ENCODE results near the gene C1GALT1.

The C1GALT1 gene

DNA sequence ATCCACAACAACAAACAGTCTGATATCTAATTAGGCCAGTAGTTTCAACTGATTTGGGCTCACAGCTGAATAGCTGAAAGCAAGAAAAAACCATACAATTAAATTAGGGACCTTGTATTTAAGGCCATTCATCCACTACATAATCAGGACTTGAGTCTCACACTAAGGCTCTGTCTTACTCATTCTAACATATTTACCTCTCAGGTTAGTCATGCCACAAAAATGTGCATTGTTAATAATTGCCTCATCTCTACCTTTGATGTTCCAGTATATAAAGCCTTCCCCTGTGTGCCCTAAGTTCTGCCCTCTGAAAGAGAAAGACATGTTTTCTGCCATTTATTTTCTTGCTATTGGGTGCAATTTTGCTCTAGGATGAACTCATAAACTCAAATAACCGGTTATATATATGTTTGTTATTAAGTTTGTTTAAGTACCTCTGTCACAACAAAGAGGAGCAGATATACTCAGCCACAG lies 5.3 kb upstream of the C1GALT1 start:
- Histone ChIP-seq H3K4me1 (ENCODE audit: insufficient read depth, low read length) (peaks cover 11% of the 10 kb centered on the region), H3K79me2 (ENCODE audit: insufficient read depth, low read length) (peaks cover 11% of the 10 kb centered on the region), H3K36me3 (ENCODE audit: insufficient read depth, low read length) (0 out of 2 replicates have a peak, but pooled peaks cover 4% of the 10 kb centered on the region), H3K4me2 (ENCODE audit: insufficient read depth, low read length) (no peak overlapping the region), H4K20me1 (ENCODE audit: insufficient read depth, low read length) (no peaks in the 10 kb centered on the region), H3K9ac (ENCODE audit: low read depth, low read length) (no peak overlapping the region), H3K27me3 (ENCODE audit: insufficient read depth, low read length, poor library complexity) (no peaks in the 10 kb centered on the region), H2AFZ (ENCODE audit: low read depth, low read length) (no peak overlapping the region), H3K27ac (ENCODE audit: low read length) (no peak overlapping the region), H3K4me3 (ENCODE audit: low read depth in 1 of 2, low read length in 2 of 2) (no peak overlapping the region), H3K9me3 (ENCODE audit: insufficient read depth, low read length, severe bottlenecking) (peaks cover 11% of the 10 kb centered on the region)
- DNase-seq (no peak), ATAC-seq (ENCODE audit: insufficient read depth, low read depth) (no peak)
- TF ChIP-seq EZH2 (IDR thresholded peaks at IDR 0.05; ENCODE audit: borderline replicate concordance, low read depth, low read length, severe bottlenecking), result no peak
- TF ChIP-seq, protein P1, sequence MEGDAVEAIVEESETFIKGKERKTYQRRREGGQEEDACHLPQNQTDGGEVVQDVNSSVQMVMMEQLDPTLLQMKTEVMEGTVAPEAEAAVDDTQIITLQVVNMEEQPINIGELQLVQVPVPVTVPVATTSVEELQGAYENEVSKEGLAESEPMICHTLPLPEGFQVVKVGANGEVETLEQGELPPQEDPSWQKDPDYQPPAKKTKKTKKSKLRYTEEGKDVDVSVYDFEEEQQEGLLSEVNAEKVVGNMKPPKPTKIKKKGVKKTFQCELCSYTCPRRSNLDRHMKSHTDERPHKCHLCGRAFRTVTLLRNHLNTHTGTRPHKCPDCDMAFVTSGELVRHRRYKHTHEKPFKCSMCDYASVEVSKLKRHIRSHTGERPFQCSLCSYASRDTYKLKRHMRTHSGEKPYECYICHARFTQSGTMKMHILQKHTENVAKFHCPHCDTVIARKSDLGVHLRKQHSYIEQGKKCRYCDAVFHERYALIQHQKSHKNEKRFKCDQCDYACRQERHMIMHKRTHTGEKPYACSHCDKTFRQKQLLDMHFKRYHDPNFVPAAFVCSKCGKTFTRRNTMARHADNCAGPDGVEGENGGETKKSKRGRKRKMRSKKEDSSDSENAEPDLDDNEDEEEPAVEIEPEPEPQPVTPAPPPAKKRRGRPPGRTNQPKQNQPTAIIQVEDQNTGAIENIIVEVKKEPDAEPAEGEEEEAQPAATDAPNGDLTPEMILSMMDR (IDR thresholded peaks at IDR 0.05; ENCODE audit: borderline replicate concordance, extremely low read depth, low read length, poor library complexity, severe bottlenecking), result no peak

DNA sequence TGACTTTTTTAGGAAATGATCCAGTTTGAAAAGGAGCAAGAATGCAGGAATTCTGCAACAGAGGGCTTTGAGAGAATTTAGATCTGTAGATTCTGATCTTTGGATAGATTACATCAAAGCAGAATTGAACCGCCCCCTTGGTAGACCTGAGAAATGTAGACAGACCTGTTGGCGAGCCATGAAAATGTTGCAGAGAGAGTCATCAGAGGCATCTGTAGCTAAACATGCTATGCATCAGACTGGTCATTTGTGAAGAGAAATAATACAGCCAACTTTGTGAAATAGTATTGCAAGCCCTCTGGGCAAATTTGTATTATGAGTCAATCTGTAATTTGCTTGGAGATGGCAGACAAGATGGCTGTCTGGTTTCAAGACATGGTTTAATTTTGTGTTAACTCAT lies 4.3 kb upstream of the C1GALT1 start:
- Histone ChIP-seq H3K4me2 (ENCODE audit: insufficient read depth, low read length) (no peak overlapping the region), H4K20me1 (ENCODE audit: insufficient read depth, low read length) (no peaks in the 10 kb centered on the region), H3K36me3 (ENCODE audit: insufficient read depth, low read length) (peaks cover 1% of the 10 kb centered on the region; the same call in 1 of the 2 replicates), H3K79me2 (ENCODE audit: insufficient read depth, low read length) (peaks cover 16% of the 10 kb centered on the region), H3K4me3 (ENCODE audit: low read depth in 1 of 2, low read length in 2 of 2) (no peak overlapping the region), H3K4me1 (ENCODE audit: insufficient read depth, low read length) (peaks cover 11% of the 10 kb centered on the region), H2AFZ (ENCODE audit: low read depth, low read length) (no peak overlapping the region), H3K9me3 (ENCODE audit: insufficient read depth, low read length, severe bottlenecking) (peaks cover 1% of the 10 kb centered on the region), H3K9ac (ENCODE audit: low read depth, low read length) (no peak overlapping the region), H3K27me3 (ENCODE audit: insufficient read depth, low read length, poor library complexity) (no peaks in the 10 kb centered on the region), H3K27ac (ENCODE audit: low read length) (no peak overlapping the region)
- TF ChIP-seq, protein P1 (IDR thresholded peaks at IDR 0.05; ENCODE audit: borderline replicate concordance, extremely low read depth, low read length, poor library complexity, severe bottlenecking), result no peak
- no peak for TF ChIP-seq EZH2 (IDR thresholded peaks at IDR 0.05; ENCODE audit: borderline replicate concordance, low read depth, low read length, severe bottlenecking)
- DNase-seq, result no peak
- no peak for ATAC-seq (ENCODE audit: insufficient read depth, low read depth)

DNA sequence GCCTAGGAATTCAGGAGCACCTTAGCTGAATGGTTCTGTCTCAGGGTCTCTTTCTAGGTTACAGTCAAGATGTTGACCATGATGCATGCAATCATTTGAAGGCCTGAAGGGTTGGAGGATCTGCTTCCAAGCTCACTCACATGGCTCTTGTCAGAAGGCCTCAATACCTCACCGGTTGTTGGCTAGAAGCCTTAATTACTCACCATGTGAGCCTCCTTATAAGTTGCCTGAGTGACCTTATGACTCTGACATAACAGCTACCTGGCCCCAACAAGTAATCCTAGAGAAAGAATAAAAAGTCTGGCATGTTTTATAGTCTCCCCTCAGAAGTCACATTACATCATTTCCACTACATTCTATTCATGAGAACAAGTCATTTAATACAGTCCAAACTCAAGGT lies 3.4 kb upstream of the C1GALT1 start:
- peaks cover 19% of the 10 kb centered on the region for H3K4me1 ChIP-seq (ENCODE audit: insufficient read depth, low read length)
- DNase-seq (no peak), ATAC-seq (ENCODE audit: insufficient read depth, low read depth) (no peak)
- no peaks in the 10 kb centered on the region; the same call in 1 of the 2 replicates for H3K36me3 ChIP-seq (ENCODE audit: insufficient read depth, low read length)
- H3K4me2 ChIP-seq (ENCODE audit: insufficient read depth, low read length), result no peak overlapping the region
- H3K27ac ChIP-seq (ENCODE audit: low read length), result no peak overlapping the region
- peaks cover 21% of the 10 kb centered on the region for H3K79me2 ChIP-seq (ENCODE audit: insufficient read depth, low read length)
- H3K27me3 ChIP-seq (ENCODE audit: insufficient read depth, low read length, poor library complexity), result no peaks in the 10 kb centered on the region
- H3K4me3 ChIP-seq (ENCODE audit: low read depth in 1 of 2, low read length in 2 of 2), result no peak overlapping the region
- TF ChIP-seq, protein P1 (IDR thresholded peaks at IDR 0.05; ENCODE audit: borderline replicate concordance, extremely low read depth, low read length, poor library complexity, severe bottlenecking), result no peak
- TF ChIP-seq EZH2 (IDR thresholded peaks at IDR 0.05; ENCODE audit: borderline replicate concordance, low read depth, low read length, severe bottlenecking), result no peak
- H3K9me3 ChIP-seq (ENCODE audit: insufficient read depth, low read length, severe bottlenecking), result no peaks in the 10 kb centered on the region
- no peak overlapping the region for H2AFZ ChIP-seq (ENCODE audit: low read depth, low read length)
- peaks cover 5% of the 10 kb centered on the region; the same call in 1 of the 2 replicates for H4K20me1 ChIP-seq (ENCODE audit: insufficient read depth, low read length)
- no peak overlapping the region for H3K9ac ChIP-seq (ENCODE audit: low read depth, low read length)
